PFSK-1 (cell line): ENCODE measurements around the gene DNAJC17.

Experiments
- FOXP2 ChIP-seq: optimal IDR thresholded peaks from 2 replicates; pipeline ENCODE3; 2011; ENCODE audit warnings: borderline replicate concordance, control low read depth, inconsistent platforms; ENCODE audit not compliant: insufficient read depth; ENCODE audit errors: extremely low read length, extremely low read depth
- POLR2AphosphoS5 ChIP-seq: IDR thresholded peaks from 2 replicates; pipeline ENCODE4 v1.6.1; 2012; ENCODE audit warnings: low read depth, mild to moderate bottlenecking, control low read depth, low read length, moderate library complexity
- REST ChIP-seq, 2 experiments: IDR thresholded peaks; 2 replicates each; pipeline versions ENCODE4 v1.6.1 to v1.8.0; 2011 to 2012; ENCODE audit warnings: low read depth in 2 of 2, low read length in 2 of 2, control low read depth in 1 of 2, inconsistent platforms in 1 of 2, mild to moderate bottlenecking in 1 of 2, moderate library complexity in 1 of 2; ENCODE audit not compliant: insufficient read depth in 1 of 2
- SIN3A ChIP-seq: IDR thresholded peaks from 2 replicates; pipeline ENCODE4 v1.6.1; 2012; ENCODE audit warnings: mild to moderate bottlenecking, low read length, moderate library complexity, borderline replicate concordance; ENCODE audit not compliant: insufficient read depth
- TAF1 ChIP-seq: IDR thresholded peaks from 2 replicates; pipeline ENCODE4 v1.6.1; 2012; ENCODE audit warnings: low read length, control low read depth, borderline replicate concordance; ENCODE audit not compliant: insufficient read depth

Gene DNAJC17

GRCh38 chr15:40821195-40821594 lies 13.9 kb upstream of the DNAJC17 start:
- no peak for TF ChIP-seq TAF1
- TF ChIP-seq REST (IDR thresholded peaks at IDR 0.05; ENCODE audit: insufficient read depth in 1 of 2, low read depth in 2 of 2, low read length in 2 of 2): no peak
- no peak for TF ChIP-seq SIN3A
- no peak for TF ChIP-seq FOXP2
- TF ChIP-seq POLR2AphosphoS5: no peak

- no peak for TF ChIP-seq FOXP2
- no peak for TF ChIP-seq POLR2AphosphoS5
- no peak for TF ChIP-seq TAF1
- TF ChIP-seq REST (IDR thresholded peaks at IDR 0.05; ENCODE audit: insufficient read depth in 1 of 2, low read depth in 2 of 2, low read length in 2 of 2): no peak
- no peak for TF ChIP-seq SIN3A
Measured at GRCh38 chr15:40819048-40819447, 11.8 kb upstream of the DNAJC17 start.

- TF ChIP-seq REST (IDR thresholded peaks at IDR 0.05; ENCODE audit: insufficient read depth in 1 of 2, low read depth in 2 of 2, low read length in 2 of 2) (no peak), FOXP2 (no peak), TAF1 (no peak), POLR2AphosphoS5 (no peak)
Measured at GRCh38 chr15:40815042-40815698, 7.9 kb upstream of the DNAJC17 start.

GRCh38 chr15:40812721-40813425 lies 5.6 kb upstream of the DNAJC17 start:
- TF ChIP-seq POLR2AphosphoS5 (no peak), FOXP2 (no peak), TAF1 (no peak), REST (IDR thresholded peaks at IDR 0.05; ENCODE audit: insufficient read depth in 1 of 2, low read depth in 2 of 2, low read length in 2 of 2) (no peak), SIN3A (no peak)
